Heart right ventricle (tissue), 16 donors: Measurements from ENCODE around the gene EFCAB11. TPM values are rescaled to one million over a fixed set of nuclear protein-coding genes. Genes with fewer than 3 reads are reported as not detected.

ENCODE experiments used
- ATAC-seq, 8 donors: fragments of 200-7000 bp; cut with Tn5 transposase; one replicate each; pipeline ENCODE4 v1.9.1; 2020; ENCODE audit warnings: mild to moderate bottlenecking in 8 of 8, moderate library complexity in 8 of 8, moderate number of reproducible peaks in 1 of 8
- DNase-seq, 2 donors: peaks; one replicate each; pipeline ENCODE4 v3.0.0-alpha.2; 2020
- H3K27ac ChIP-seq, 10 donors: fragments of 200-600 bp; sonication (generic) in 2 of 10; one replicate each; pipeline versions ENCODE4 v1.5.0 to v1.8.0; 2020 to 2022; ENCODE audit warnings: mild to moderate bottlenecking in 3 of 10
- H3K27me3 ChIP-seq, 7 donors: fragments of 200-600 bp; one replicate each; pipeline ENCODE4 v1.8.0; 2021 to 2022; ENCODE audit warnings: mild to moderate bottlenecking in 2 of 7
- H3K36me3 ChIP-seq, 9 donors: fragments of 200-600 bp; sonication (generic) in 1 of 9; one replicate each; pipeline versions ENCODE4 v1.5.0 to v1.8.0; 2020 to 2022; ENCODE audit warnings: mild to moderate bottlenecking in 2 of 9
- H3K4me1 ChIP-seq, 9 donors: fragments of 200-600 bp; sonication (generic) in 1 of 9; one replicate each; pipeline versions ENCODE4 v1.5.0 to v1.8.0; 2020 to 2022; ENCODE audit warnings: mild to moderate bottlenecking in 4 of 9
- H3K4me3 ChIP-seq, 10 donors: fragments of 200-600 bp; sonication (generic) in 2 of 10; one replicate each; pipeline versions ENCODE4 v1.5.0 to v1.8.0; 2020 to 2022; ENCODE audit warnings: mild to moderate bottlenecking in 7 of 10, moderate library complexity in 2 of 10
- H3K9me3 ChIP-seq, 11 donors: fragments of 200-600 bp in 10 of 11; sonication (generic) in 2 of 11; one replicate each; pipeline versions ENCODE4 v1.5.0 to v1.8.0; 2013 to 2022; ENCODE audit warnings: mild to moderate bottlenecking in 2 of 11, control low read depth in 1 of 11, moderate library complexity in 1 of 11
- WGBS, 2 donors: extraction: QIAGEN DNeasy Blood & Tissue Kit; methylation state at CpG; one replicate each; pipeline ENCODE4 v1.1.7; 2013; ENCODE audit warnings: inconsistent platforms in 1 of 2; 5-methylcytosine and 5-hydroxymethylcytosine counted together
- intact Hi-C, 10 donors: fragments of 100-400 bp; cut with DNase I; formaldehyde crosslinking; loops; one replicate each; pipeline versions ENCODE4 v1.11.1 to v1.14.2; 2022
- polyA plus RNA-seq, 2 donors: library from polyadenylated mRNA; stranded (reverse); fragments of 200-250 nt; gene quantifications; one replicate each; pipeline ENCODE4 v1.2.3, GENCODE V29; 2013
- total RNA-seq, 10 donors: library from RNA; stranded (reverse); fragmentation: NEBNext Ultra II Directional in 3 of 10; extraction: Animal tissue kit (Norgen Biotek cat#: 25700) in 3 of 10; gene quantifications; one replicate each; pipeline versions ENCODE4 v1.2.1 to v1.2.4, GENCODE V29; 2021 to 2023
- TF ChIP-seq, protein P1 (sequence below), 9 donors: fragments of 200-600 bp; sonication (generic) in 2 of 9; IDR thresholded peaks; one replicate each; pipeline versions ENCODE4 v1.5.0 to v1.8.0; 2021 to 2022; ENCODE audit warnings: antibody characterized with exemption in 9 of 9, mild to moderate bottlenecking in 5 of 9, moderate library complexity in 1 of 9
- donor health status: Arrhythmogenic right ventricular cardiomyopathy.
- donor health status: ischemic (EF 13 %, LVEDD 7.1; RV severe dilation, severe dysfunction).
- donor health status: healthy with polysubstance abuse.
- donor health status: DM: no; HTN: yes; CAD: no.
- donor health status: DM: no; HTN: no; CAD: no.
- donor health status: ischemic (EF 25% LVEDD 6.9; RV normal size, moderate dysfunction).
- donor health status: ischemic (EF 25% LVEDD 5.7; RV mildly dilated, moderate dysfunction).
- donor health status: healthy.
- donor health status: DM: yes; HTN: yes; CAD: no.
- donor health status: Ischemic cardiomyopathy.
- donor health status: ischemic (EF 35%, LVEDD 5.7; RV mildly dilated, moderate dysfunction).
- donor health status: nonischemic (EF 11% LVEDD 7.7; RV severe dilation, severe dysfunction).
- donor health status: DM: yes; HTN: yes; CAD: no.
- donor health status: PGD.
- donor health status: ischemic (EF 29% LVEDD 5.4; RV normal size, mild dysfunction).
- donor health status: nonischemic (EF 23%, LVEDD 6.1; RV moderate dilation, normal function).

Gene EFCAB11
- total and polyA plus RNA-seq, 12 donors, result 0.95 to 6.7 (median 3.4) TPM

DNA sequence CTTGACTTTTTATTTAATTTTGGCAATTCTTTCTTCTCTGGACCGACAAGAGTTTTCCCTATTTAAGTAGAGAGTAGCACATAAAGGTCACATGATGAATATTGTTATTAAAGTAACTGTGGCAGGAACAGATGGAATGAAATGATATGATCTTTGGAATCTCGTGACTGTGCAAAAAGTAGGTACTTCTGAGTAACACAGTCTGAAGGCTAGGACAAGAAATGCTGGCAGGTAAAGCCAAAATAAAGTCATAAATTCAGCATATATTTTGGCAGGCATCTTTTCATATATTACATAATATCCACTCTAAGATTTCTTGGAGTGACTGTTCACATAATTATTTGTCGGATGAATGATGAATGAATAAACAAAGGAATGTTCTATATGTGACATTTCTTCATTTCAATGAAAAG, 121.4 kb downstream of the EFCAB11 start:
- TF ChIP-seq, protein P1, sequence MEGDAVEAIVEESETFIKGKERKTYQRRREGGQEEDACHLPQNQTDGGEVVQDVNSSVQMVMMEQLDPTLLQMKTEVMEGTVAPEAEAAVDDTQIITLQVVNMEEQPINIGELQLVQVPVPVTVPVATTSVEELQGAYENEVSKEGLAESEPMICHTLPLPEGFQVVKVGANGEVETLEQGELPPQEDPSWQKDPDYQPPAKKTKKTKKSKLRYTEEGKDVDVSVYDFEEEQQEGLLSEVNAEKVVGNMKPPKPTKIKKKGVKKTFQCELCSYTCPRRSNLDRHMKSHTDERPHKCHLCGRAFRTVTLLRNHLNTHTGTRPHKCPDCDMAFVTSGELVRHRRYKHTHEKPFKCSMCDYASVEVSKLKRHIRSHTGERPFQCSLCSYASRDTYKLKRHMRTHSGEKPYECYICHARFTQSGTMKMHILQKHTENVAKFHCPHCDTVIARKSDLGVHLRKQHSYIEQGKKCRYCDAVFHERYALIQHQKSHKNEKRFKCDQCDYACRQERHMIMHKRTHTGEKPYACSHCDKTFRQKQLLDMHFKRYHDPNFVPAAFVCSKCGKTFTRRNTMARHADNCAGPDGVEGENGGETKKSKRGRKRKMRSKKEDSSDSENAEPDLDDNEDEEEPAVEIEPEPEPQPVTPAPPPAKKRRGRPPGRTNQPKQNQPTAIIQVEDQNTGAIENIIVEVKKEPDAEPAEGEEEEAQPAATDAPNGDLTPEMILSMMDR (IDR thresholded peaks at IDR 0.05), result no peak
- Histone ChIP-seq H3K4me1 (no peaks in the 10 kb centered on the region), H3K9me3 (peaks cover 0 to 6% (median under 1%) of the 10 kb centered on the region in 11 donors), H3K4me3 (no peak overlapping the region), H3K36me3 (no peaks in the 10 kb centered on the region), H3K27ac (no peak overlapping the region), H3K27me3 (no peaks in the 10 kb centered on the region)
- intact Hi-C loops, result no loop called here
- ATAC-seq, result no peak
- WGBS, 2 donors, result 72 to 80% methylated on average over 3 of the region's 3 CpGs
- no peak for DNase-seq

DNA sequence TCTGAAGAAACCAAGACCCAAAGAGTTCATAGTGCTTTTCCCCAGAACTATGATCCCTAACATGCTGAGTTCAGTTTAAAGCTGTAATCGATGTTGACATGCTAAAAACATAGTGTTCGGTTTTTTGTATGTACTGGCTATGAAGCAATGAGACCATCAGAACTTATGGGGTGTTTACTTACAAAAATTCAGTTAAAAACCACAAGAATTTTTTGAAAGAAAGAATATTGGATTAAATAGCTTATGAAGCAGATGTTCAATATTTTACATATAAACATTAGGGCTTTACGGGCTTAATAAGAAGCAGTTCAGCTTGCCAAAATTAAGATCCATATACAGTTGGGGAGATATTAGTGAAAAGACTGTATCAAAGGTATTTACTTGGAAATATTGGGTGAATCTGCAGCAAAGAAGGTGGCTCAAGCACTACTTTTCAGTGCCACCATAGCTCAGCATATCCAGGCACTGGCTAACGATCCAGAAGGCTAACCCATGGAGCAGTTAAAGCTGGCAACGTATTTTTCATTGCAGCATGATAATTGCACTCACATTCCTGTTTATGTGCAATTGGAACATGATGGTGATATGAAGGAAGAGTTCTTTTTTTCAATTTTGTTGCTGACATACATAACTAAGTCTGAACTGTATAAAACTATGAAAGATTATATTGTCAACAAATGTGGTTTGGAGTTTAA, 125.9 kb downstream of the EFCAB11 start:
- TF ChIP-seq, protein P1 (IDR thresholded peaks at IDR 0.05), result no peak
- Histone ChIP-seq H3K36me3 (no peaks in the 10 kb centered on the region), H3K9me3 (peaks cover 0 to 11% (median 4%) of the 10 kb centered on the region in 11 donors), H3K4me1 (no peaks in the 10 kb centered on the region), H3K27me3 (no peaks in the 10 kb centered on the region), H3K4me3 (no peak overlapping the region), H3K27ac (no peak overlapping the region)
- DNase-seq, result no peak
- no peak for ATAC-seq
- intact Hi-C loops, result no loop called here
- WGBS, 2 donors, result 86% methylated on average over 5 of the region's 5 CpGs

DNA sequence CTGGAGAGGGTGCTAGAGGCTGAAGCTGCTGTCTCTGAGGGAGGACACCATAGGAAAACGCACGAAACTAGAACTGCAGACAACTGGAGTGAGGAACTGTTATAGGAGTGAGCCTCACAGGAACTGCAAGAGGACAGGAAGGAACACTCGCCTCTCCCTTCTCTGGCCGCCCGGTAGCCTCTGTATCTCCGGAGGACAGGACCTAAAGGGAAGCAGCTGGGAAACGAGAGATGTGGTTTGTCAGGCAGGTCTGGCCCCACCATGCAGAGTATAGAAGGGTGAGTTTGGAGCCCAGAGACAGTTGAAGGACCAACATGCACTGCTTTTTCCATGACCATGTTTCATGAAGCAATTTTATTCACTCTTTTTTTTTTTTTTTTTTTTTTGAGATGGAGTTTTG, 127.3 kb downstream of the EFCAB11 start:
- ATAC-seq (no peak), DNase-seq (no peak)
- Histone ChIP-seq H3K36me3 (no peaks in the 10 kb centered on the region), H3K27me3 (no peaks in the 10 kb centered on the region), H3K4me3 (no peak overlapping the region), H3K9me3 (peaks cover 0 to 21% (median 11%) of the 10 kb centered on the region in 11 donors), H3K4me1 (no peaks in the 10 kb centered on the region), H3K27ac (no peak overlapping the region)
- TF ChIP-seq, protein P1 (IDR thresholded peaks at IDR 0.05), result no peak
- WGBS, 2 donors, result 45 to 66% methylated on average over 7 of the region's 7 CpGs
- intact Hi-C loops, result no loop called here

DNA sequence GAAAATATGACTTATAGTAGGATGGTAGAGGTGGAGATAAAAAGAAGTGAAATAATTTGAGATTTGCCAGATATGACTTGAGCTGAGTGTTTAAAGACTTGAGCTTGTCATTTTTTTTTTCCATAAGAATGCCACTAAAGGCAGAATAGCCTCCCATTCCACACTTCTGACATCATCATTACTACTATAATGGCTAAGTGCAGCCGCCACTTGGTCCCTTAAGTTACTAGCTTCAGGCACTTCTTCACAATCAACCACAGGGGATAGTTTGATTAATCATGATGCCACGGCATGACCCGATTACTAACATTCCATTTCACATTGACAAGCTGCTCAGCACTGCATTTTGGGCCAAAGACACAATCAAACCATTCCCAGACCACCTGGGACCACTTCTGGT, 127.9 kb downstream of the EFCAB11 start:
- H3K4me3 ChIP-seq, result no peak overlapping the region
- WGBS, 2 donors, result 88 to 93% methylated on average over 3 of the region's 3 CpGs

More for the DNA sequence above, 127.9 kb downstream of the EFCAB11 start:
- DNase-seq (no peak), ATAC-seq (no peak)
- H3K4me1 ChIP-seq, result no peaks in the 10 kb centered on the region
- no peak overlapping the region for H3K27ac ChIP-seq
- TF ChIP-seq, protein P1 (IDR thresholded peaks at IDR 0.05), result no peak
- intact Hi-C loops, result no loop called here
- H3K36me3 ChIP-seq, result no peaks in the 10 kb centered on the region
- H3K27me3 ChIP-seq, result no peaks in the 10 kb centered on the region
- H3K9me3 ChIP-seq, result peaks cover 0 to 21% (median 11%) of the 10 kb centered on the region in 11 donors
